SK-N-SH (cell line): Measurements from ENCODE around the gene TXNDC16. TPM values are rescaled to one million over a fixed set of nuclear protein-coding genes. Genes with fewer than 3 reads are reported as not detected.
"Not testable (repeated sequence)": the region's sequence is repeated elsewhere in the genome, so short reads cannot be mapped to it uniquely, and the experiment has no call there.

ENCODE experiments used
- CTCF ChIA-PET: fragments of 300-600, 350-600 bp; formaldehyde crosslinking; extraction: SDS; loops from one replicate; lab custom pipeline; 2021; lab: Yijun Ruan, JAX
- POLR2A ChIA-PET: fragments of 350-600 bp; sonication (Branson Sonifier 250); formaldehyde crosslinking; extraction: SDS; loops from one replicate; lab custom pipeline; 2020; ENCODE audit warnings: antibody characterized with exemption, inconsistent platforms; lab: Yijun Ruan, JAX
- DNase-seq: peaks from one replicate; pipeline ENCODE4 v3.0.0; 2012
- H2AFZ ChIP-seq: fragments of 200-600 bp; sonication (generic); 2 replicates; pipeline ENCODE4 v1.8.1; 2016; ENCODE audit warnings: antibody characterized with exemption, mild to moderate bottlenecking, low read depth
- H3F3A ChIP-seq: fragments of 200-600 bp; sonication (generic); replicated peaks from 2 replicates; pipeline ENCODE3; 2016; ENCODE audit warnings: antibody characterized with exemption, mild to moderate bottlenecking; ENCODE audit not compliant: insufficient read depth
- H3K27ac ChIP-seq, 2 experiments: fragments of 200-500 bp in 1 of 2; fragments of 200-600 bp in 1 of 2; sonication (Bioruptor generic) in 1 of 2; sonication (generic), shearing (Covaris generic) in 1 of 2; 2 replicates each; pipeline versions ENCODE4 v1.5.1 to v1.6.1; 2014 to 2016; ENCODE audit warnings: low read depth in 2 of 2, inconsistent platforms in 1 of 2, low read length in 1 of 2, mild to moderate bottlenecking in 1 of 2, mixed read lengths in 1 of 2
- H3K27me3 ChIP-seq: fragments of 200-600 bp; sonication (generic), shearing (Covaris generic); 2 replicates; pipeline ENCODE4 v1.6.1; 2016; ENCODE audit warnings: mixed run types; ENCODE audit not compliant: insufficient read depth
- H3K36me3 ChIP-seq, 2 experiments: fragments of 200-500 bp in 1 of 2; fragments of 200-600 bp in 1 of 2; sonication (Bioruptor generic) in 1 of 2; sonication (generic) in 1 of 2; replicated peaks in 1 of 2; 2 replicates each; pipeline versions ENCODE3 to v1.5.1; 2014 to 2016; ENCODE audit warnings: low read length in 1 of 2, mild to moderate bottlenecking in 1 of 2; ENCODE audit not compliant: insufficient read depth in 2 of 2, control insufficient read depth in 1 of 2
- H3K4me1 ChIP-seq, 2 experiments: fragments of 200-500 bp in 1 of 2; fragments of 200-600 bp in 1 of 2; sonication (Bioruptor generic) in 1 of 2; sonication (generic), shearing (Covaris generic) in 1 of 2; 2 replicates each; pipeline versions ENCODE4 v1.5.1 to v1.6.1; 2014 to 2016; ENCODE audit warnings: low read depth in 1 of 2, low read length in 1 of 2, mixed run types in 1 of 2; ENCODE audit not compliant: insufficient read depth in 2 of 2, control insufficient read depth in 1 of 2
- H3K4me2 ChIP-seq: fragments of 200-600 bp; sonication (generic), shearing (Covaris generic); 2 replicates; pipeline ENCODE4 v1.6.1; 2017; ENCODE audit warnings: mixed run types
- H3K4me3 ChIP-seq, 2 experiments: fragments of 200-500 bp in 1 of 2; fragments of 200-600 bp in 1 of 2; sonication (Bioruptor generic) in 1 of 2; sonication (generic), shearing (Covaris generic) in 1 of 2; 2 replicates each; pipeline versions ENCODE4 v1.5.1 to v1.8.1; 2014 to 2016; ENCODE audit warnings: low read depth in 2 of 2, inconsistent platforms in 1 of 2, low read length in 1 of 2, mild to moderate bottlenecking in 1 of 2, mixed read lengths in 1 of 2, moderate library complexity in 1 of 2
- H3K79me2 ChIP-seq: fragments of 200-600 bp; sonication (generic); 2 replicates; pipeline ENCODE4 v1.8.1; 2017; ENCODE audit warnings: mild to moderate bottlenecking; ENCODE audit not compliant: insufficient read depth
- H3K9ac ChIP-seq: fragments of 200-600 bp; sonication (generic); 2 replicates; pipeline ENCODE4 v1.6.1; 2017; ENCODE audit warnings: mixed run types
- H3K9me2 ChIP-seq: fragments of 200-600 bp; sonication (generic); 2 replicates; pipeline ENCODE4 v1.6.1; 2017; ENCODE audit warnings: mixed run types
- H3K9me3 ChIP-seq: fragments of 200-600 bp; sonication (generic); 2 replicates; pipeline ENCODE4 v1.6.1; 2017; ENCODE audit warnings: mixed run types, mild to moderate bottlenecking, moderate library complexity
- H4K20me1 ChIP-seq: fragments of 200-600 bp; sonication (generic); 2 replicates; pipeline ENCODE4 v1.6.1; 2017; ENCODE audit warnings: mild to moderate bottlenecking, mixed run types; ENCODE audit not compliant: insufficient read depth
- ELF1 ChIP-seq: IDR thresholded peaks from 2 replicates; pipeline ENCODE4 v1.4.0; 2012
- EP300 ChIP-seq, 2 experiments: IDR thresholded peaks; 2 replicates each; pipeline versions ENCODE4 v1.4.0 to v1.6.1; 2012; ENCODE audit warnings: borderline replicate concordance in 1 of 2, low read depth in 1 of 2, low read length in 1 of 2
- EZH2phosphoT487 ChIP-seq: fragments of 200-600 bp; sonication (generic); IDR thresholded peaks from 2 replicates; pipeline ENCODE4 v1.6.1; 2017; ENCODE audit warnings: low read depth, mixed run types, mild to moderate bottlenecking, antibody characterized with exemption, moderate library complexity, borderline replicate concordance
- FOSL2 ChIP-seq: IDR thresholded peaks from 2 replicates; pipeline ENCODE4 v1.4.0; 2012; ENCODE audit warnings: low read depth, mild to moderate bottlenecking, moderate library complexity, borderline replicate concordance
- JUND ChIP-seq: IDR thresholded peaks from 2 replicates; pipeline ENCODE4 v1.4.0; 2012
- MAX ChIP-seq: IDR thresholded peaks from 2 replicates; pipeline ENCODE4 v1.4.0; 2012; ENCODE audit warnings: low read depth
- NRF1 ChIP-seq: IDR thresholded peaks from 2 replicates; pipeline ENCODE4 v1.6.1; 2012; ENCODE audit warnings: low read depth, mild to moderate bottlenecking, low read length
- PBX3 ChIP-seq: IDR thresholded peaks from 2 replicates; pipeline ENCODE4; 2012
- REST ChIP-seq: IDR thresholded peaks from 2 replicates; pipeline ENCODE4 v1.6.1; 2012; ENCODE audit warnings: mild to moderate bottlenecking, low read depth, low read length, moderate library complexity
- RXRA ChIP-seq: IDR thresholded peaks from 2 replicates; pipeline ENCODE4 v1.4.0; 2012; ENCODE audit warnings: low read depth, mild to moderate bottlenecking, borderline replicate concordance
- SMC3 ChIP-seq: IDR thresholded peaks from 2 replicates; pipeline ENCODE4 v1.6.1; 2012; ENCODE audit warnings: low read depth, low read length, improper control_type of control experiment
- TAF1 ChIP-seq: IDR thresholded peaks from 2 replicates; pipeline ENCODE4 v1.6.1; 2012; ENCODE audit warnings: low read depth, mild to moderate bottlenecking, low read length, moderate library complexity, borderline replicate concordance
- TCF12 ChIP-seq: IDR thresholded peaks from 2 replicates; pipeline ENCODE4 v1.4.0; 2012
- USF2 ChIP-seq: fragments of 150-350 bp; IDR thresholded peaks from 2 replicates; pipeline ENCODE4 v1.6.1; 2017; ENCODE audit warnings: antibody characterized with exemption, low read length, low read depth, borderline replicate concordance
- YY1 ChIP-seq: IDR thresholded peaks from 2 replicates; pipeline ENCODE4 v1.4.0; 2012; ENCODE audit warnings: low read depth, mild to moderate bottlenecking
- ZBTB33 ChIP-seq: IDR thresholded peaks from 2 replicates; pipeline ENCODE4 v1.4.0; 2012; ENCODE audit warnings: low read depth, borderline replicate concordance
- WGBS: methylation state at CpG from one replicate; pipeline ENCODE4 v1.1.6; 2017; ENCODE audit warnings: low lambda C conversion rate; 5-methylcytosine and 5-hydroxymethylcytosine counted together
- polyA plus RNA-seq, 3 experiments: library from polyadenylated mRNA; depleted of rRNA; stranded (reverse); fragments of >200 nt; gene quantifications; 2 replicates each; pipeline ENCODE4 v1.2.3, GENCODE V29; 2012

The TXNDC16 gene
- polyA plus RNA-seq, 1 of the 3 experiments (the other 2 are of a cell fraction): 0.95 TPM

- no peaks in the 10 kb centered on the region; the same call in 1 of the 2 replicates for H3K9me3 ChIP-seq
- ChIA-PET CTCF (interaction anchor here (0.8 to 1.3 kb wide), 2 partner anchors 11 to 14 kb away, joined by 3 to 4 read pairs; no protein-coding TSS in a partner anchor), POLR2A (no interaction called here)
- H3K27ac ChIP-seq: no peak overlapping the region
- H3K9me2 ChIP-seq: no peaks in the 10 kb centered on the region
- H3K9ac ChIP-seq: no peak overlapping the region
- no peak for DNase-seq
- no peak overlapping the region for H2AFZ ChIP-seq
- H3K36me3 ChIP-seq: no peaks in the 10 kb centered on the region
- 68% methylated on average over 2 of the region's 2 CpGs for WGBS
- no peaks in the 10 kb centered on the region for H3K4me1 ChIP-seq
- no peak for TF ChIP-seq YY1
- TF ChIP-seq FOSL2: no peak
- TF ChIP-seq USF2: no peak
- TF ChIP-seq TAF1: no peak
- TF ChIP-seq EP300 (IDR thresholded peaks at IDR 0.05; ENCODE audit: borderline replicate concordance in 1 of 2, low read depth in 1 of 2, low read length in 1 of 2): no peak
- TF ChIP-seq TCF12: no peak
- TF ChIP-seq JUND: no peak
- no peak for TF ChIP-seq ELF1
- TF ChIP-seq RXRA: no peak
- TF ChIP-seq ZBTB33: no peak
- no peak for TF ChIP-seq REST
- no peak for TF ChIP-seq PBX3
- no peak for TF ChIP-seq MAX
- no peak for TF ChIP-seq NRF1
- TF ChIP-seq EZH2phosphoT487: no peak
- no peak for TF ChIP-seq SMC3
- no peaks in the 10 kb centered on the region for H4K20me1 ChIP-seq
- no peak overlapping the region for H3K4me3 ChIP-seq
- H3K27me3 ChIP-seq: no peaks in the 10 kb centered on the region
- H3K79me2 ChIP-seq: no peaks in the 10 kb centered on the region
- no peaks in the 10 kb centered on the region for H3F3A ChIP-seq
- H3K4me2 ChIP-seq: no peak overlapping the region
These were observed 23.6 kb upstream of the TXNDC16 start for GRCh38 chr14:52575858-52576257.

GRCh38 chr14:52568454-52568853, 16.1 kb upstream of the TXNDC16 start:
- WGBS: 73% methylated on average over 7 of the region's 7 CpGs
- POLR2A ChIA-PET, H3K79me2 ChIP-seq, H3K4me1 ChIP-seq, H3K4me2 ChIP-seq, H4K20me1 ChIP-seq, H3F3A ChIP-seq, H3K9me3 ChIP-seq, H3K36me3 ChIP-seq, H3K9ac ChIP-seq, DNase-seq, H3K4me3 ChIP-seq, H3K27me3 ChIP-seq, H3K9me2 ChIP-seq, H3K27ac ChIP-seq, H2AFZ ChIP-seq: not testable (repeated sequence)
- CTCF ChIA-PET: interaction anchor here (1.0 kb wide), 1 partner anchor 31 kb away, joined by 3 read pairs; no protein-coding TSS in a partner anchor
